ENCODE measurements around the gene RSPRY1. TPM values are rescaled to one million over a fixed set of nuclear protein-coding genes. Genes with fewer than 3 reads are reported as not detected.
"Not testable (repeated sequence)": the region's sequence is repeated elsewhere in the genome, so short reads cannot be mapped to it uniquely, and the experiment has no call there.

RSPRY1 gene
- total RNA-seq, 1 donor from 2014 or later = 76.8 TPM

DNA sequence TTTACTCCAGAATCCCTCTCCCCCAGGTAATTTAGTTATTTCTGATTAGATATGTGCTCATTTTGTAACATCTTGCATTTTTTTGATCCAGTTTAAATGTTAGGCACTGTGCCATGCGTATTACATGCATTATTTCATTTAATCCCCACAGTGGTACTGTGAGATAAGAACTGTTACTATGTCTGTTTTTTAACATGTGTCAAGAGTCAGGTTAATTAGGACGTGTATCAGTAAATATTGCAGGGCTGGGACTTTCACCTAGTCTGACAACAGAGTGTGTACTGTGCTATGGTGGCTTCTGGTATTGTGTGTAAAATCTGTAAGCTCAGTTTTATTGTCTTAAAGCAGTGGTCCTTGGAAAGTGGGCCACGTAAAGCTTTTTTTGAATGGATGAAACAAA, 10.6 kb downstream of the RSPRY1 start:
- Mint-ChIP-seq H3K27me3 (ENCODE audit: low read depth, unreplicated experiment) (no peaks in the 10 kb centered on the region), H3K36me3 (ENCODE audit: low read depth, unreplicated experiment) (peaks cover 10% of the 10 kb centered on the region), H3K4me3 (ENCODE audit: unreplicated experiment) (no peak overlapping the region), H3K27ac (ENCODE audit: unreplicated experiment) (peak overlapping the region; percentile 85), H3K9me3 (ENCODE audit: unreplicated experiment) (no peaks in the 10 kb centered on the region), H3K4me1 (ENCODE audit: low read depth, unreplicated experiment) (peaks cover 48% of the 10 kb centered on the region)
- no peaks in the 10 kb centered on the region for H3K27me3 ChIP-seq (ENCODE audit: insufficient read depth, low read length)
- H3K4me1 ChIP-seq (ENCODE audit: insufficient read depth, low read length) = peaks cover 50% of the 10 kb centered on the region
- H3K4me3 ChIP-seq (ENCODE audit: insufficient read depth, low read depth, low read length) = no peak overlapping the region
- H3K79me2 ChIP-seq (ENCODE audit: insufficient read depth, low read length) = peaks cover 68% of the 10 kb centered on the region
- H3K27ac ChIP-seq (ENCODE audit: low read depth, low read length) = peak overlapping the region; percentile 41
- H3K9me3 ChIP-seq (ENCODE audit: insufficient read depth, low read depth, low read length) = no peaks in the 10 kb centered on the region
- H4K20me1 ChIP-seq (ENCODE audit: insufficient read depth, low read length) = peaks cover under 1% of the 10 kb centered on the region
- peak overlapping the region; percentile 29 for H3K9ac ChIP-seq (ENCODE audit: low read length)
- DNase-seq (ENCODE audit: low read depth) = no peak
- H3K4me2 ChIP-seq (ENCODE audit: low read length) = peak overlapping the region; percentile 0
- H2AFZ ChIP-seq (ENCODE audit: low read depth, low read length) = no peak overlapping the region
- no peak for TF ChIP-seq EZH2 (IDR thresholded peaks at IDR 0.05; ENCODE audit: insufficient read depth, low read length)
- TF ChIP-seq, protein P1, sequence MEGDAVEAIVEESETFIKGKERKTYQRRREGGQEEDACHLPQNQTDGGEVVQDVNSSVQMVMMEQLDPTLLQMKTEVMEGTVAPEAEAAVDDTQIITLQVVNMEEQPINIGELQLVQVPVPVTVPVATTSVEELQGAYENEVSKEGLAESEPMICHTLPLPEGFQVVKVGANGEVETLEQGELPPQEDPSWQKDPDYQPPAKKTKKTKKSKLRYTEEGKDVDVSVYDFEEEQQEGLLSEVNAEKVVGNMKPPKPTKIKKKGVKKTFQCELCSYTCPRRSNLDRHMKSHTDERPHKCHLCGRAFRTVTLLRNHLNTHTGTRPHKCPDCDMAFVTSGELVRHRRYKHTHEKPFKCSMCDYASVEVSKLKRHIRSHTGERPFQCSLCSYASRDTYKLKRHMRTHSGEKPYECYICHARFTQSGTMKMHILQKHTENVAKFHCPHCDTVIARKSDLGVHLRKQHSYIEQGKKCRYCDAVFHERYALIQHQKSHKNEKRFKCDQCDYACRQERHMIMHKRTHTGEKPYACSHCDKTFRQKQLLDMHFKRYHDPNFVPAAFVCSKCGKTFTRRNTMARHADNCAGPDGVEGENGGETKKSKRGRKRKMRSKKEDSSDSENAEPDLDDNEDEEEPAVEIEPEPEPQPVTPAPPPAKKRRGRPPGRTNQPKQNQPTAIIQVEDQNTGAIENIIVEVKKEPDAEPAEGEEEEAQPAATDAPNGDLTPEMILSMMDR (IDR thresholded peaks at IDR 0.05; ENCODE audit: insufficient read depth, low read depth, low read length) = no peak
- FAIRE-seq = no peak
- no peaks in the 10 kb centered on the region for H3K36me3 ChIP-seq (ENCODE audit: insufficient read depth, low read length)

DNA sequence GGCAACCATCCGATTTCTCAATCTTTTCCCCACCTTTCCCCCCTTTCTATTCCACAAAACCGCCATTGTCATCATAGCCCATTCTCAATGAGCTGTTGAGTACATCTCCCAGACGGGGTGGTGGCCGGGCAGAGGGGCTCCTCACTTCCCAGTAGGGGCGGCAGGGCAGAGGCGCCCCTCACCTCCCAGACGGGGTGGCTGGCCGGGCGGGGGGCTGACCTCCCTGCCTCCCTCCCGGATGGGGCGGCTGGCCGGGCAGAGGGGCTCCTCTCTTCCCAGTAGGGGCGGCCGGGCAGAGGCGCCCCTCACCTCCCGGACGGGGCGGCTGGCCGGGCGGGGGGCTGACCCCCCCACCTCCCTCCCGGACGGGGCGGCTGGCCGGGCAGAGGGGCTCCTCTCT, 14.2 kb downstream of the RSPRY1 start:
- H3K9ac ChIP-seq (ENCODE audit: low read length); H3K9me3 Mint-ChIP-seq (ENCODE audit: unreplicated experiment); H3K27me3 ChIP-seq (ENCODE audit: insufficient read depth, low read length); H3K4me2 ChIP-seq (ENCODE audit: low read length); DNase-seq (ENCODE audit: low read depth); H3K9me3 ChIP-seq (ENCODE audit: insufficient read depth, low read depth, low read length); H2AFZ ChIP-seq (ENCODE audit: low read depth, low read length); H3K27me3 Mint-ChIP-seq (ENCODE audit: low read depth, unreplicated experiment); H3K27ac Mint-ChIP-seq (ENCODE audit: unreplicated experiment); H3K4me3 Mint-ChIP-seq (ENCODE audit: unreplicated experiment); H3K36me3 ChIP-seq (ENCODE audit: insufficient read depth, low read length); H3K27ac ChIP-seq (ENCODE audit: low read depth, low read length); H3K4me3 ChIP-seq (ENCODE audit: insufficient read depth, low read depth, low read length); FAIRE-seq: not testable (repeated sequence)
- Histone ChIP-seq H4K20me1 (ENCODE audit: insufficient read depth, low read length) (peaks cover 18% of the 10 kb centered on the region), H3K4me1 (ENCODE audit: insufficient read depth, low read length) (peaks cover 15% of the 10 kb centered on the region), H3K79me2 (ENCODE audit: insufficient read depth, low read length) (peaks cover 72% of the 10 kb centered on the region)
- Mint-ChIP-seq H3K36me3 (ENCODE audit: low read depth, unreplicated experiment) (peaks cover 22% of the 10 kb centered on the region), H3K4me1 (ENCODE audit: low read depth, unreplicated experiment) (peaks cover 25% of the 10 kb centered on the region)

DNA sequence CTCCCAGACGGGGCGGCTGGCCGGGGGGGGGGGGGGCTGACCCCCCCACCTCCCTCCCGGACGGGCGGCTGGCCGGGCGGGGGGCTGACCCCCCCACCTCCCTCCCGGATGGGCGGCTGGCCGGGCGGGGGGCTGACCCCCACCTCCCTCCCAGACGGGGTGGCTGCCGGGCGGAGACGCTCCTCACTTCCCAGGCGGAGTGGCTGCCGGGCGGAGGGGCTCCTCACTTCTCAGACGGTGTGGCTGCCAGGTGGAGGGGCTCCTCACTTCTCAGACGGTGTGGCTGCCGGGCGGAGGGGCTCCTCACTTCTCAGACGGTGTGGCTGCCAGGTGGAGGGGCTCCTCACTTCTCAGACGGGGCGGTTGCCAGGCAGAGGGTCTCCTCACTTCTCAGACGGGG, 14.8 kb downstream of the RSPRY1 start:
- peaks cover 14% of the 10 kb centered on the region for H3K4me1 ChIP-seq (ENCODE audit: insufficient read depth, low read length)
- DNase-seq (ENCODE audit: low read depth); H3K9me3 Mint-ChIP-seq (ENCODE audit: unreplicated experiment); H3K9ac ChIP-seq (ENCODE audit: low read length); H3K27ac Mint-ChIP-seq (ENCODE audit: unreplicated experiment); H3K27me3 ChIP-seq (ENCODE audit: insufficient read depth, low read length); H2AFZ ChIP-seq (ENCODE audit: low read depth, low read length); H3K4me3 ChIP-seq (ENCODE audit: insufficient read depth, low read depth, low read length); H3K4me3 Mint-ChIP-seq (ENCODE audit: unreplicated experiment); H3K4me2 ChIP-seq (ENCODE audit: low read length); H3K27me3 Mint-ChIP-seq (ENCODE audit: low read depth, unreplicated experiment); H3K9me3 ChIP-seq (ENCODE audit: insufficient read depth, low read depth, low read length); H3K27ac ChIP-seq (ENCODE audit: low read depth, low read length); FAIRE-seq: not testable (repeated sequence)
- H3K4me1 Mint-ChIP-seq (ENCODE audit: low read depth, unreplicated experiment) = peaks cover 24% of the 10 kb centered on the region
- peaks cover 18% of the 10 kb centered on the region for H4K20me1 ChIP-seq (ENCODE audit: insufficient read depth, low read length)
- H3K36me3 Mint-ChIP-seq (ENCODE audit: low read depth, unreplicated experiment) = peaks cover 25% of the 10 kb centered on the region
- peaks cover 72% of the 10 kb centered on the region for H3K79me2 ChIP-seq (ENCODE audit: insufficient read depth, low read length)
- peaks cover 14% of the 10 kb centered on the region for H3K36me3 ChIP-seq (ENCODE audit: insufficient read depth, low read length)
